Spleen (tissue), 11 donors: Measurements from ENCODE around the gene C8G. TPM values are rescaled to one million over a fixed set of nuclear protein-coding genes. Genes with fewer than 3 reads are reported as not detected.

Experiments used
- DNase-seq: peaks from one replicate; pipeline ENCODE4 v3.0.0-alpha.2; 2020
- H3K27ac ChIP-seq, 8 donors: fragments of 200-600 bp; sonication (generic) in 7 of 8; 1 replicate in 4 of 8; 2 replicates in 4 of 8; pipeline versions ENCODE4 v1.5.0 to v1.8.0; 2016 to 2021; ENCODE audit warnings: inconsistent platforms in 4 of 8, mild to moderate bottlenecking in 4 of 8, moderate library complexity in 1 of 8
- H3K27me3 ChIP-seq, 7 donors: fragments of 200-600 bp; sonication (generic) in 6 of 7; replicated peaks in 1 of 7; 1 replicate in 4 of 7; 2 replicates in 3 of 7; pipeline versions ENCODE4 v1.5.0 to v1.8.0; 2016 to 2021; ENCODE audit warnings: inconsistent platforms in 3 of 7, mild to moderate bottlenecking in 1 of 7
- H3K36me3 ChIP-seq, 6 donors: fragments of 200-600 bp; sonication (generic) in 5 of 6; 1 replicate in 4 of 6; 2 replicates in 2 of 6; pipeline versions ENCODE4 v1.5.0 to v1.8.0; 2016 to 2021; ENCODE audit warnings: inconsistent platforms in 2 of 6
- H3K4me1 ChIP-seq, 6 donors: fragments of 200-600 bp; sonication (generic) in 5 of 6; 1 replicate in 3 of 6; 2 replicates in 3 of 6; pipeline versions ENCODE4 v1.5.0 to v1.8.0; 2016 to 2021; ENCODE audit warnings: inconsistent platforms in 3 of 6
- H3K4me3 ChIP-seq, 8 donors: fragments of 200-600 bp; sonication (generic) in 7 of 8; 1 replicate in 4 of 8; 2 replicates in 4 of 8; pipeline versions ENCODE4 v1.5.0 to v1.8.0; 2016 to 2021; ENCODE audit warnings: inconsistent platforms in 4 of 8, mild to moderate bottlenecking in 4 of 8, moderate library complexity in 2 of 8
- H3K9me3 ChIP-seq, 8 donors: fragments of 200-600 bp; sonication (generic) in 7 of 8; 1 replicate in 4 of 8; 2 replicates in 4 of 8; pipeline versions ENCODE4 v1.5.0 to v1.8.0; 2016 to 2021; ENCODE audit warnings: inconsistent platforms in 4 of 8
- POLR2A ChIP-seq, 3 donors: fragments of 450-650 bp; IDR thresholded peaks; one replicate each; pipeline ENCODE4 v1.5.1; 2017; ENCODE audit warnings: antibody characterized with exemption in 3 of 3, mild to moderate bottlenecking in 1 of 3
- POLR2AphosphoS5 ChIP-seq, 3 donors: sonication (generic); formaldehyde crosslinking; IDR thresholded peaks; one replicate each; pipeline ENCODE4 v1.5.1; 2017; ENCODE audit warnings: antibody characterized with exemption in 3 of 3
- WGBS, 5 donors: extraction: QIAGEN DNeasy Blood & Tissue Kit in 3 of 5; methylation state at CpG; one replicate each; pipeline versions ENCODE4 v1.1.5 to v1.1.7; 2013 to 2018; 5-methylcytosine and 5-hydroxymethylcytosine counted together
- intact Hi-C: fragments of 100-400 bp; cut with DNase I; formaldehyde crosslinking; loops from one replicate; pipeline ENCODE4 v1.15.0; 2023; ENCODE audit warnings: low total_unique reads
- polyA plus RNA-seq, 3 donors: library from polyadenylated mRNA; stranded (reverse); fragments of 200-250 nt; gene quantifications; one replicate each; pipeline ENCODE4 v1.2.1, GENCODE V29; 2013
- total RNA-seq, 7 donors: library from RNA; depleted of rRNA in 3 of 7; stranded (reverse); fragments of >200 nt in 3 of 7; fragmentation: NEBNext Ultra II Directional in 4 of 7; extraction: Animal tissue kit (Norgen Biotek cat#: 25700) in 4 of 7; gene quantifications; one replicate each; pipeline versions ENCODE4 v1.1.0 to v1.2.1, GENCODE V29; 2016 to 2021
- TF ChIP-seq, protein P1 (sequence below), 11 experiments: fragments of 200-600 bp in 7 of 11; fragments of 450-650 bp in 4 of 11; sonication (generic) in 4 of 11; IDR thresholded peaks in 8 of 11; conservative IDR thresholded peaks in 3 of 11; 1 replicate in 7 of 11; 2 replicates in 4 of 11; pipeline versions ENCODE4 v1.4.0 to v1.8.0; 2016 to 2021; ENCODE audit warnings: antibody characterized with exemption in 11 of 11, inconsistent platforms in 4 of 11, mild to moderate bottlenecking in 1 of 11
- donor health status: healthy with polysubstance abuse.
- donor health status: DM: no; HTN: no; CAD: no; lungs with moderate emphysema.
- donor health status: DM: no; HTN: no; CAD: no.
- donor health status: Bipolar disorder and iron deficiency.
- donor health status: healthy.
- donor health status: DM: no; HTN: no; CAD: no.
- donor health status: DM: yes; HTN: yes; CAD: no.

C8G gene
- total and polyA plus RNA-seq, 10 donors = 2.3 to 7.4 (median 3.7) TPM; not detected in 1

DNA sequence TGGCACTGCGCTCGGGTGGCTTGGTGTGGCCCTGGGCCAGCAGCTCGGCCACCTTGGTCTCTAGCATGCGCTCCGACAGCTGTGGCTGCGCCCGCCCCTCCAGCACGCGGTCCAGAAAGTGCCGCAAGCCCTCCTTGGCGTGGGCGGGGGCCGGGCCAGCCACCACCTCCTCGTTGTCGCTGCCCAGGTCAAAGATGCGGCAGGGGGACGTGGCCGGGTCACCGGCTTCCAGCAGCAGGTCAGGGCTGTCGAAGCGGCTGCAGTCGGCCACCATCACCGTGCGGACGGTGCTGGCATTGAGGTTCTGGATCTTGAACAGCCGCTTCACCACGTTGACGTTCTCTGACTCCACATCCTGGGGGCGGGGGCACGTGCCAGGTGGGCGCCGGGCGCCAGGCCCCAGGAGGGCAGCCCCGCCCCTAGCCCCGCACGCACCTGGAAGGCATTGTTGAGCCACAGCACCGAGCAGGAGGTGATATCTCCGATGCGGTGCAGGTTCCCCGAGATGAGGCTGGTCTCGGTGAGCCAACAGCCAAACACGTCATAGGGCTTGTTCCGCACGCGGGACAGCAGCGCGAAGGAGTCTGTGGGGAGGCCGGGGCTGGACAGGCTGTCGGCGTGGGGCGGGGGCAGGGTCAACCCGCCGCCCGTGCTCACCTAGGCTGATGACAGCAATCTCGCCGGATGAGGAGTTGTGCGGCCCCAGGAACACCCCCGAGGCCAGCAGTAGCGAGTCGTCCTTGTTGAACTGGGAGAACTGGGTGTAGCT, 2.7 kb upstream of the C8G start:
- Histone ChIP-seq H3K4me1 (peaks cover 21 to 93% (median 68%) of the 10 kb centered on the region in 6 donors), H3K9me3 (no peaks in the 10 kb centered on the region), H3K4me3 (peak overlapping the region in 3 of 8 donors; percentile 77 to 93 (median 89)), H3K27ac (peak overlapping the region in 2 of 8 donors; percentile 13 to 97), H3K36me3 (peaks cover 7 to 53% (median 39%) of the 10 kb centered on the region in 6 donors), H3K27me3 (no peaks in the 10 kb centered on the region)
- DNase-seq = peak; percentile 78
- TF ChIP-seq, protein P1, sequence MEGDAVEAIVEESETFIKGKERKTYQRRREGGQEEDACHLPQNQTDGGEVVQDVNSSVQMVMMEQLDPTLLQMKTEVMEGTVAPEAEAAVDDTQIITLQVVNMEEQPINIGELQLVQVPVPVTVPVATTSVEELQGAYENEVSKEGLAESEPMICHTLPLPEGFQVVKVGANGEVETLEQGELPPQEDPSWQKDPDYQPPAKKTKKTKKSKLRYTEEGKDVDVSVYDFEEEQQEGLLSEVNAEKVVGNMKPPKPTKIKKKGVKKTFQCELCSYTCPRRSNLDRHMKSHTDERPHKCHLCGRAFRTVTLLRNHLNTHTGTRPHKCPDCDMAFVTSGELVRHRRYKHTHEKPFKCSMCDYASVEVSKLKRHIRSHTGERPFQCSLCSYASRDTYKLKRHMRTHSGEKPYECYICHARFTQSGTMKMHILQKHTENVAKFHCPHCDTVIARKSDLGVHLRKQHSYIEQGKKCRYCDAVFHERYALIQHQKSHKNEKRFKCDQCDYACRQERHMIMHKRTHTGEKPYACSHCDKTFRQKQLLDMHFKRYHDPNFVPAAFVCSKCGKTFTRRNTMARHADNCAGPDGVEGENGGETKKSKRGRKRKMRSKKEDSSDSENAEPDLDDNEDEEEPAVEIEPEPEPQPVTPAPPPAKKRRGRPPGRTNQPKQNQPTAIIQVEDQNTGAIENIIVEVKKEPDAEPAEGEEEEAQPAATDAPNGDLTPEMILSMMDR (IDR thresholded peaks at IDR 0.05 in 8 of 11, conservative IDR thresholded peaks at IDR 0.05 in 3 of 11) = no peak
- TF ChIP-seq POLR2A (IDR thresholded peaks at IDR 0.05) (no peak), POLR2AphosphoS5 (IDR thresholded peaks at IDR 0.05) (peak in 2 of 3 donors; percentile 18 to 26)
- intact Hi-C loops = loop anchor here (10.0 kb wide), 3 partner anchors 57 to 97 kb away; partner anchors contain the start of genes AJM1, FUT7, PHPT1 and TRAF2
- WGBS, 5 donors = 89 to 93% (median 91%) methylated on average over 22 to 60 of the region's 60 CpGs

DNA sequence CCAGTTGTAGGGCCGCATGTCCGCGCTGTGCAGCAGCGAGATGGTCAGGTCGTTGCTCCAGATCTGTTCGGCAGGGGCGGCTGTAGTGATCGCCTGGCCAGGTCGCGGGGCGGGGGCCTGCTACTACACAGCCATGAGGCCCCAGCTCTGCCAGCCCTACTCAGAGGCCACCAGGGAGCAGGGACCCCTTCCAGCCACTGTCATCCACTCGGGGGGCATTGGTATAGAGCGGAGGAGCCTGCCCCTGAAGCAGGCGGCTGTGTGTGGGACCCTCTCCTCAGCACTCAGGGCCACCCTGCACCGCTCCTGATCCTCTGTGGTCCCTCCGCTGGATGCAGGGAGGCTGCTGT, 2.2 kb upstream of the C8G start:
- H3K4me3 ChIP-seq = peak overlapping the region in 6 of 8 donors; percentile 77 to 93 (median 88)
- H3K4me1 ChIP-seq = peaks cover 24 to 93% (median 71%) of the 10 kb centered on the region in 6 donors
- DNase-seq = no peak
- 90 to 100% (median 94%) methylated on average over 12 to 16 of the region's 16 CpGs for WGBS, 5 donors
- peaks cover 7 to 48% (median 39%) of the 10 kb centered on the region in 6 donors for H3K36me3 ChIP-seq
- H3K27me3 ChIP-seq = no peaks in the 10 kb centered on the region
- intact Hi-C loops = loop anchor here (10.0 kb wide), 3 partner anchors 58 to 98 kb away; partner anchors contain the start of genes AJM1, FUT7, PHPT1 and TRAF2
- TF ChIP-seq POLR2AphosphoS5 (IDR thresholded peaks at IDR 0.05) = peak in 1 of 3 donors; percentile 1
- TF ChIP-seq, protein P1 (IDR thresholded peaks at IDR 0.05 in 8 of 11, conservative IDR thresholded peaks at IDR 0.05 in 3 of 11) = no peak
- no peaks in the 10 kb centered on the region for H3K9me3 ChIP-seq
- H3K27ac ChIP-seq = peak overlapping the region in 4 of 8 donors; percentile 94 to 97 (median 96)

DNA sequence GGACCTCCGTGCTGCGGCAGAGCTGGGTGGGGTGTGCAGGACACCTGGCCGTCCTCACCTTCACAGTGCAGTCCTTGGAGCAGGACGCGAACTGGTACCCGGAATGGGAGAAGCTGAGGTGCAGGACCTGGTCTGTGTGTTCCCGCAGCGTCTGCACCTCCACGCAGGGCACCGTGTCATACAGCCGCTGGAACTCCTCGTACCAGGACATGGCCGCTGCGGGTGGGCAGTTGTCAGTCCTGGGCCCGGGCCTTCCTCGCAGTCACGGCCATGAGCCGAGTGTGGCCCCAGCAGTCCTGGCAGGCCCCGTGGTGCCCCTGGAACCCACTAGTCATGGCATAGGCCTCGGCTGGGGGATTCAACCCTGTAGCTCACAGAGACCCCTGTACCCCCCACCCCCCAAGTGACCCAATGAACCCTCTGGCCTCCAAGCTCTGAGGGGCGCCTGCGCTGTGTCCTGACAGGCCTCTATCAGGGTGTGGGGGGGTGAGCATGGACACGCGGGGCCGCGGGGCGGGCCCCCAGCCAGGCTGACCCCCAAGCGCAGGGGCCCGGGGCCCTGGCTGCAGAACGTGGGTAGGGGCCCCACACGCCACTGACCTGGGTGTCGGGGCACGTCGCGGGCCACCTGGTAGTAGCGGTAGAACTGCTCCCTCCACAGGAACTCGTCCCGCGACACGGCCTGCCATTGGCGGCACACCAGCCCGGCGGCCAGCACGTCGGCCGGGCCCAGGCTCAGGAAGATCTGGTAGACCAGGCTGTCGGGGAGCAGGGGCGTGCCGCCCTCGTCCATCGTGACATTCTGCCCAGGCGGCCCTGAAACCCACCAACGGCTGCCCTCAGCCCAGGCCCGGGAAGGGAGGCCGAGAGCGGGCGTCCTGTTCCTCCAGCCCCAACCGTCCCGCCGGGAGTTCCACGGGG, 1.5 kb upstream of the C8G start:
- DNase-seq = peak; percentile 92

DNA sequence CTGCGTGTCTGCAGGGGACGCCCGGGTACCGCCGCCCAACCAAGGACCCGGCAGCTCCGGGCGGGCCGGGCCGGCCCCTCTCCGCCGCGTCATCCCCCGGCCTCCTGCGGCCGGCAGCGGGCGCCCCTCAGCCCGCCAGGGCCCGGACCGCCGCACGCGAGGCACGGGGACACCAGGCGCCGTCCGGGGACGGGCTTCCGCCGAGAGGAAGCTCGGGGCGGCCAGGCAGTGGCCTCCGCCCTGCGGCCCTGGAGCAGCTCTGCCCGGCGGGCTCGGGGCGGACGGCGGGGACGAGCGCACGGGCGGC, 878 bp upstream of the C8G start:
- 0% methylated on average over 9 to 45 of the region's 45 CpGs; no CpG with 5 or more reads in 1 of the 5 donors for WGBS, 5 donors

More for the DNA sequence above, 1.5 kb upstream of the C8G start:
- H3K27me3 ChIP-seq = no peaks in the 10 kb centered on the region
- H3K36me3 ChIP-seq = peaks cover 7 to 46% (median 39%) of the 10 kb centered on the region in 6 donors
- H3K9me3 ChIP-seq = no peaks in the 10 kb centered on the region
- peaks cover 28 to 94% (median 73%) of the 10 kb centered on the region in 6 donors for H3K4me1 ChIP-seq
- intact Hi-C loops = loop anchor here (10.0 kb wide), 3 partner anchors 59 to 99 kb away; partner anchors contain the start of genes AJM1, FUT7, PHPT1 and TRAF2
- 24 to 45% (median 28%) methylated on average over 5 to 61 of the region's 61 CpGs for WGBS, 5 donors
- peak overlapping the region; percentile 72 to 93 (median 86) for H3K4me3 ChIP-seq
- TF ChIP-seq POLR2A (IDR thresholded peaks at IDR 0.05) (no peak), POLR2AphosphoS5 (IDR thresholded peaks at IDR 0.05) (peak in 1 of 3 donors; percentile 44)
- peak overlapping the region; percentile 85 to 97 (median 95) for H3K27ac ChIP-seq

More for the DNA sequence above, 878 bp upstream of the C8G start:
- DNase-seq = no peak
- Histone ChIP-seq H3K36me3 (peaks cover 7 to 43% (median 39%) of the 10 kb centered on the region in 6 donors), H3K9me3 (no peaks in the 10 kb centered on the region), H3K27me3 (no peaks in the 10 kb centered on the region), H3K27ac (peak overlapping the region; percentile 85 to 97 (median 95)), H3K4me1 (peaks cover 24 to 94% (median 74%) of the 10 kb centered on the region in 6 donors), H3K4me3 (peak overlapping the region; percentile 72 to 93 (median 86))
- intact Hi-C loops = loop anchor here (10.0 kb wide), 3 partner anchors 59 to 99 kb away; partner anchors contain the start of genes AJM1, FUT7, PHPT1 and TRAF2
- no peak for TF ChIP-seq POLR2A (IDR thresholded peaks at IDR 0.05)
- TF ChIP-seq POLR2AphosphoS5 (IDR thresholded peaks at IDR 0.05) = no peak
- TF ChIP-seq, protein P1 (IDR thresholded peaks at IDR 0.05 in 8 of 11, conservative IDR thresholded peaks at IDR 0.05 in 3 of 11) = no peak
